ENCODE data around the gene TBX6.

Gene TBX6

DNA sequence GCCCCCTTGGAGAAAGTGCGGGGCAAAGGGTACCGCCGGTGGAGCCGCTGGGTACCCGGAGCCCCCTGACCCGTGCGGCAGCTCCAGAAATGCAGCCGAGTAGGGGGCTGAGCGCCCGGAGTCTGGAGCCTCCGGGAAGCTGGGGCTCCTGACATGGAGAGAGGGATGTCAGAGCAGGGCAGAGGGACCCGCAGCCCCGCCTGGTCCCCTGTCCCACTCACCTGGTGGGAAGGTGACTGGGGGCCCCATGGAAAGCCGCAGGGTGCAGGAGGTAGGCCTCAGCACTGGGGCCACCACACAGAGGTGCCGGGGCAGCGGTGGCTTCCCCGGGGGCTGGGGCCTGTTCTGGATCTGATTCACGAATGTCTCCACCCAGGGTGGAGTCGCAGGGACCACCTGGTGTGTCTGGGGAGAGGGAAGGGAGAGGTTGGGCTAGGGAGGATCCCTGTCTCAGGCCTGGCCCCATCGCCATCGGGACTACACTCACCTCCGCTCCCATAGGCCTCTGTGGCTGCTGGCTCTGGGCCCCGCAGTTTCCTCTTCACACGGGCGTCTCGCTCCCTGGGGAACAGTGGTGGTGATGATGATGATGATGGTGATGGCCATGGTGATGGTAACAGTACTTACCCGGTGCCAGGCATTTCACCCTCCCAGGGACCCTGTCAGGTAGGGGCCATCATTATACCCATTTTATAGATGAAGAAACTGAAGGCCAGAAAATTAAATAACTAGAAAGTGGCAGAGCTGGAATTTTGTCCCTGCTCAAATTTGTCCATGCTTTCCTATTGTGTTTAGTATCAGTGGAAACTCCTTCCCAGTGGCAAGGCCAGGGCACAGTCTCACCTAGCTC lies 5.2 kb downstream of the TBX6 start:
- DNase-seq, result no peak

DNA sequence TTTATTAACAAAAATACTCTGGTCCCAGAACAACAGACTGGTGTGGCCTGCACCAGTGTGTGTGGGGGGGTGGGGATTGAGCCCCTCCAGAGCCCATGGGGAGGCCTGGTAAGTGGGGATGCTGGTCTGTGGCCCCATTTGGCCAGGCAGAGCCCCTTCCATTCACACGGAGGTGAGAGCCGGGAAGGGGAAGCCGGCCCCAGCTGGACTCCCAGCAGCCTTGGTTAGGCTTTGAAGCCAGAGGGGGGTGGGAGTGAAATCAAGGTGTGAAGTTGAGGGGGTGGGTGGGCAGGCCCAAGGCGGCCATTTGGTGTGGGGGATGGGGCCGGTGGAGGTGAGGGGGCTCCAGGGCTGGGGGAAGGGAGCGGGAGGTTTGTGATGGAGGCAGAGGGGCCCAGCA lies 5.9 kb downstream of the TBX6 start:
- DNase-seq, result no peak

DNA sequence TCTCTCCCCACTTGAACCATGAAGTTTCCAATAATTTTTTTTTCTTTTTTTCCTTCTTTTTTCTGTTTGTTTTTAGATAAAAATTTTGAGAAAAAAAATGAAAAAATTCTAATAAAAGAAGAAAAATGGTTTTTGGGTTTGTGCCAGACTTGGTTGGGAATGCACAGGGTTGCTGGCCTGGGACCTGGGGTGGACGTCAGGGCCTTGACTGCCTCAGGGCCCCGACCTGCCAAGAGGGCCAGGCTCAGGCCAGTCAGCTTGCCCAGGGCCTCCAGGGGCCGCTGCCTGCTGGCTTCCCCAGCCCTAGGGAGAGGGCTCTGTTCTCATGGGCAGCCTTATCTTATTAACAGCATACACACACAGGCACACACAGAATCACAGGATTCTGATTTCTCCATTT lies 6.5 kb downstream of the TBX6 start:
- no peak for DNase-seq

DNA sequence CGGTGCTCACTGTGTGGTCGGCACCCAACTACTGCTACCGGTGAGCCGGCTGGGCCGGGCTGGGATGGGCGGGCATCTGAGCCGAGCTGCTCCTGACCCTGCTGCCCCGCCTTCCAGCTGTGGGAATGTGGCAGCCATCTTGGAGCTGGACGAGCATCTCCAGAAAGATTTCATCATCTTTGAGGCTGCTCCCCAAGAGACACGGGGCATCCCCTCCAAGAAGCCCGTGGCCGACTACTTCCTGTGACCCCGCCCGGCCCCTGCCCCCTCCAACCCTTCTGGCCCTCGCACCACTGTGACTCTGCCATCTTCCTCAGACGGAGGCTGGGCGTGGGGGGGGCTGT lies 6.9 kb downstream of the TBX6 start:
- DNase-seq, result no peak

DNA sequence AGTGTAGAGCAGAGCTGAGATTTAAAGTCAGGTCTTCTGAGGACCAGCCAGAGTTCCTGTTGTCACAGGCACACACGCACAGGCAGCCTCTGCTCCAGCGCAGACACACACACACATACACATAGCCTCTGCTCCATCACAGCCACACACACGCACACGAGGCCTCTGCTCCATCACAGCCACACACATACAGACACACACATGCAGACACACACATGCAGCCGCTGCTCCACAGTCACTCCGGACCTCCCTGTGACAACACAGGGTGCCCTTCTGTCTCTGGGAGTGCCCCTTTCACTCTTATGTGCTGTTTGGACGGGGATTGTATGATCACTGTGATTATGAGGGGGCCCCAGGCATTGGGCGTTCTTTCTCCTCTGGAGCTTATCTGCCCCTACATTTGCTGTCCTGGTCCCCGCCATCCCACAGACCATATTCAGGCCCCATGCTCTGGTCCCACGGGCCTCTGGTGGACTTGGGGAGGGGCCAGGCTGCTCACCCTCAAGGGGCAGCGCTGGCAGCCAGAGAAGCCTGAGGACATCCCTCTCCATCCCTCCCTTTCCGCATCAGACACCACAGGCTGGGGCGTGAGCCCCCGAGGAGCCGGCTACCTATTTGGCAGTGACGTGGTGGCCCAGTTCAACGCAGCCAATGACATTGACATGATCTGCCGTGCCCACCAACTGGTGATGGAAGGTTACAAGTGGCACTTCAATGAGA lies 7.5 kb downstream of the TBX6 start:
- no peak for DNase-seq

DNA sequence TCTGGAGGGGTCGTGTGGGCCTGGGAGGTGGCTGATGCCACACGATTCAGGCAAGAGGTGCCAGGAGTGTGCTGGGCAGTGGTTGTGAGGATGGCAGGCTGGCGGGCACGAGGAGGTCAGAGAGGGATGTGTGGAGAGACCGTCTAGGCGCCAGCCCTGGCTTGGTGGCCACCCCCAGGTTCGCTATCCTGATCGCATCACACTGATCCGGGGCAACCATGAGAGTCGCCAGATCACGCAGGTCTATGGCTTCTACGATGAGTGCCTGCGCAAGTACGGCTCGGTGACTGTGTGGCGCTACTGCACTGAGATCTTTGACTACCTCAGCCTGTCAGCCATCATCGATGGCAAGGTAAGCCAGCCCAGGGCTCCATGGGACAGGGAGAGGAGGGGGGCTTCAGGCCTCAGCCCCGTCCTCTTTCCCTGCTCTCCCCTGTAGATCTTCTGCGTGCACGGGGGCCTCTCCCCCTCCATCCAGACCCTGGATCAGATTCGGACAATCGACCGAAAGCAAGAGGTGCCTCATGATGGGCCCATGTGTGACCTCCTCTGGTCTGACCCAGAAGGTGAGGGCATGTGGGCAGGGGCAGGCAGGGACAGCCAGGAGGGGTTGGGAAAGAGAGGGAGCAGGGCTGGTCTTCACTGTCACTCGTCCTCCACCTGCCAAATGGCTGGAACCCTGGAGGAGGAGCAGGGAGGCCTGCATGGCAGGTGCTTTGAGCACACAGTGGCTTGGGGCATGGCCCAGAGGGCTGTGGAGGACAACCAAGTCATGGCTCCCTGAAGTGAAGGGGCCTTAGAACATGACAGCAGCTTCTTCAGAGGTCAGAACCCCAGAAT lies 8.3 kb downstream of the TBX6 start:
- DNase-seq, result no peak

DNA sequence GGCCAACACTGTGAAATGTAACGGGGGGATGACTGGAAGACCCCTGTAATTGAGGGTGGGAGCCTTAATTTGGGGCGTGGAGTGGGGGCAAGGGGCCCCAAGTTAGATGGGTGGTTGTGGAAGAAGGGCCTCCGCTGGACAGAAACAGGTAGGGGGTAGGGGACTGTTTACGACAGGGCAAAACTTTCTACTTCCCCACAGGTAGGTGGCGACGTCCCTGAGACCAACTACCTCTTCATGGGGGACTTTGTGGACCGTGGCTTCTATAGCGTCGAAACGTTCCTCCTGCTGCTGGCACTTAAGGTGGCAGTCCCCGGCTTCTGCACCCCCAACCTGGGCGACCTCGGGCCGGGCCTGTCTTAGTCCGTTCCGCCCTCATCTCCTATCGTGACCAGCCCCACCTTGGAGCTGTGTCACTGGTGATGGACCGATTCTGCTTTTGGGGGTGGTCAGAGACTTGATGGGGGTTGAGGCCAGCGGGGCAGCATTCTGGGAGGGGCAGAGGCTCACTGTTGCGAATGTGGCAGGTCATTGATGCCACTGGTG lies 9.1 kb downstream of the TBX6 start:
- no peak for DNase-seq

DNA sequence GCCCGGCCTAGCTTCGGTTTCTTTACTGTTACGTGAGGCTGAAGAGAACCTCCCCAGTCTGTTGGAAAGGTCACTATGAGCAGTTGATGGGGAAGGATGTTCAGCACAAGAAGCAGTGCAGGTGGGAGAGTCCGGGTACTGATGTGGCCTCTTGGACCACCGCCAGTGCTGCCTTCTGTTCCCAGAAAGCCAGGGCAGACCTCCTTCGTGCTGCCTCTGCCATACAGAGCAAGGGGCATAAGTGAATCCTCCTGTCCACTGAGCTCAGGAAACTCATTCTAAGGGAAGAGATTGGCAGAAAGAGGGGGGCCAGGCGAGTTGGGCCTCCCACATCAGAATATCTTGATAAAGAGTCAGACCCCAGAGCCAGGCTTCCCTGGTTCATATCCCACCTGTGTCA lies 12.2 kb downstream of the TBX6 start:
- peak; percentile 41 for DNase-seq

DNA sequence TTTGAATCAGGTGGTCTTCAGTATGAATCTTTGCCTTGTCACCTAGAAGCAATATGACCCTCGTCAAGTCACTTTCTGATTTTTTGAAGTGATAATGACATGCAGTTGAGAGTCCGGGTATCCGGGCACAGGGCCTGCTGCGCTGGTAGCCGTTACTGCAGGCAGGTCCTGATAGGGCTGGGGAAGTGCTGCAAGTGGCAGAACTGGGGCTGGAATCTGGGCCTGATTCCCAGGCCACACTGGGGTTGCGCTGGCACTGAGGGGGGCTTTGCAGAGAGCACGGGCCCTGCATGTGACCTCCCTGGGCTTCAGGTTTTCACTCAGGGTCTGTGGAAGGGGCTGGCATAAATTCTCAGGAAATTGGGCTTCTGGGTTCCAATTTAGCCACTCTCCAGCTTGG lies 13.0 kb downstream of the TBX6 start:
- DNase-seq, result no peak

DNA sequence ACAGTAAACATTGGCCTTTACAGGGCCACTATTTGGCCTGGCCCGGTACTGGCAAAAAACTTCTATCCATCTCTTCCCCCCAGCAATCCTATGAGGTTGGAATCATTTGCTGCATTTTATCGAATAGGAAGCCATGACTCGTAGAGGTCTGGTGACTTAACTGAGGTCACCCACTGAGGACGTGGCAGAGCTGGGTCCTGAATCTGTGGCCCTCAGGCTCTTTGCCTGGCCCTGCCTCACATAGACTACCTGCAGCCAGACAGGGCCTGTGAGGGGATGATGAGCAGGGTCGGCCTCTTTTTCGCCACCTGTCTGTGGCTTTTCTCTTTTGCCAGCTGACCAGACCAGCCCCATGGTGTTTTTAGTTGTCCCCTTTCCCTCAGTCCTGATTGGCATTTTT lies 14.1 kb downstream of the TBX6 start:
- DNase-seq, result no peak

DNA sequence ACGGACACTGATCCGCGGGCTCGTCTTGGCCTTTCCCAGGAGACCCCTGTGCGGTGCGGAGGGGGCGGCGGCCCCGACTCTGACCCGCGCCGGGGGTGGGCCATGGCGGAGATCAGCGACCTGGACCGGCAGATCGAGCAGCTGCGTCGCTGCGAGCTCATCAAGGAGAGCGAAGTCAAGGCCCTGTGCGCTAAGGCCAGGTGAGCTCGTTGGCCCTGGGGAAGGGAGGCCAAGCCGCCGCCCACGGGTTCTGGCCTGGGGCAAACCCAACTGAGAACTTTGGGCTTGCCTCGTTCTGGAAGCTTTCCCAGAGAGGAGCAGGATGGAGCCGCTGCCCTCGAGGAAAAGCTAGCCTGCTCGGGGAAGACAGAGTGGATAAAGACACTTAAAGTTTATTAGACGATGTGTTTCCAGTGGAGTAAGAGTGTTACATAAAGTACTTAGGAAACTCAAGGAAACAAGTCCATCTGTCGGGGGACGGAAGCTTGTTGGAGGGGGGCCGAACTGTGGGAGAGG lies 15.4 kb downstream of the TBX6 start:
- no peak for DNase-seq

DNA sequence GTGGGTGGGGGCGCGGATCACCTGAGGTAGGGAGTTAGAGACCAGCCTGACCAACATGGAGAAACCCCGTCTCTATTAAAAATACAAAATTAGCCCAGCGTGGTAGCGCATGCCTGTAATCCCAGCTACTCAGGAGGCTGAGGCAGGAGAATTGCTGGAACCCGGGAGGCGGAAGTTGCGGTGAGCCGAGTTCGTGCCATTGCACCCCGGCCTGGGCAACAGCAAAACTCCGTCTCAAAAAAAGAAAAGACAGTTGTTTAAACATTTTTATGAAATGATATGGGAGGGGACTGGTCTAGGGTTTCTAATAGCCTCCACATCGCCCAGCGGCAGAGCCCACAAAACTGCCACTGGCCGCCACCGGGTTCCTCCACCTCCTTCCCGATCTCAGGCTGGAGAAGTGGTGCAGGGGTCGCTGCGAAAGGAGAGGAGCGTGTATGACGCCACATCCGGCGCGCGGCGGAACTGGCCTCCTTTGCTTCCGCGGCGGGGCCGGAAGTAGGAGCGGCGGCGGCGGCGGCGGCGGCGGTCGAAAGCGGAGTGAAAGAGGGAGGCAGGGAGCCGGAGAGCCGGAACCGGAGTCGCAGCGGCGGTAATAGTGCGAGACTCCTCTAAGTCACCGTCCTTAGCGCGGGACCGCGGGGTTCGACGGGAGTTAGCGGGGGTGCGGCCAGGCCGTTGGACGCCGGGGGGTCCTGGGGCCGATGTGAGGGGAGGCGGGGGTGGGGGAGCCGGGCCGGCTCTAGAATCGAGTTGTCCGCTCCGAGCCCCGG lies 16.0 kb downstream of the TBX6 start, which contains the start of gene PPP4C:
PPP4C (plus strand) TSS at position 492 of the 773 bp plus-strand sequence. CDS start 384 bp downstream, outside the sequence.
- peak; percentile 81 for DNase-seq

DNA sequence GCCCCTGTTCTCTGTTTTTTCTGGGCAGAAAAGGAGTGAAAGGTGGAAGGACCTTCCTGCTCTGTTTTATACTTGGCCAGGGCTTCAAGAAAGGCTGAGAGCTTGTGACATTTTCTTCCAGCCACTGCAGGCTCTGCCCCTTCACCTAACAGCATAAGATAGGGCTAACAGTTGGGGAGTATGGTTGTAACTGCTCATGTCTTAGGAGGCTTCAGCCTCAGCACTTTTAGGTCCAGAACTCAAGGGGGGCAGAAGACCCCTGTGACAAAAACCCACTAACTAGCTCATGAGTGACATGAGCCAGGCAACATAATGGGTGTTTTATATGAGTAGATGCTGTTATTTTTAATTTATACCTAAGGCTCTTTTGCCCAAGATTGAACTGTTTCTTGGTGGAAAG lies 21.2 kb downstream of the TBX6 start:
- DNase-seq, result no peak

DNA sequence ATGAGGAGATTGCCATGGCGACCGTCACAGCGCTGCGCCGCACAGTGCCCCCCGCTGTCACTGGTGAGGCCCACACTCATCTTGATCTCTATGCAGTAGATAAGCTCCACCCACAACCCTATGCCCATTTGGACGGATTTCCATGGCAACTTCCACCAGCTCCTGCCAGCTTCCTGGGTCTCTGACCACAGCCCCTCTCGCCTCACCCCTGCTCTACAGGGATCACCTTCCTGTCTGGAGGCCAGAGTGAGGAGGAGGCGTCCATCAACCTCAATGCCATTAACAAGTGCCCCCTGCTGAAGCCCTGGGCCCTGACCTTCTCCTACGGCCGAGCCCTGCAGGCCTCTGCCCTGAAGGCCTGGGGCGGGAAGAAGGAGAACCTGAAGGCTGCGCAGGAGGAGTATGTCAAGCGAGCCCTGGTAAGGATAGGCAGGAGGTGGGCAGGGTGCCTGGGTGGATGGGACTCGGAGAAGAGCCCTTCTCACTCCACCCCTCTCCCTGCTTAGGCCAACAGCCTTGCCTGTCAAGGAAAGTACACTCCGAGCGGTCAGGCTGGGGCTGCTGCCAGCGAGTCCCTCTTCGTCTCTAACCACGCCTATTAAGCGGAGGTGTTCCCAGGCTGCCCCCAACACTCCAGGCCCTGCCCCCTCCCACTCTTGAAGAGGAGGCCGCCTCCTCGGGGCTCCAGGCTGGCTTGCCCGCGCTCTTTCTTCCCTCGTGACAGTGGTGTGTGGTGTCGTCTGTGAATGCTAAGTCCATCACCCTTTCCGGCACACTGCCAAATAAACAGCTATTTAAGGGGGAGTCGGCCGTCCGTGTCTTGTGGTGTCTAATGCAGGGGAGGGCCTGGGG lies 21.9 kb downstream of the TBX6 start:
- DNase-seq, result no peak

DNA sequence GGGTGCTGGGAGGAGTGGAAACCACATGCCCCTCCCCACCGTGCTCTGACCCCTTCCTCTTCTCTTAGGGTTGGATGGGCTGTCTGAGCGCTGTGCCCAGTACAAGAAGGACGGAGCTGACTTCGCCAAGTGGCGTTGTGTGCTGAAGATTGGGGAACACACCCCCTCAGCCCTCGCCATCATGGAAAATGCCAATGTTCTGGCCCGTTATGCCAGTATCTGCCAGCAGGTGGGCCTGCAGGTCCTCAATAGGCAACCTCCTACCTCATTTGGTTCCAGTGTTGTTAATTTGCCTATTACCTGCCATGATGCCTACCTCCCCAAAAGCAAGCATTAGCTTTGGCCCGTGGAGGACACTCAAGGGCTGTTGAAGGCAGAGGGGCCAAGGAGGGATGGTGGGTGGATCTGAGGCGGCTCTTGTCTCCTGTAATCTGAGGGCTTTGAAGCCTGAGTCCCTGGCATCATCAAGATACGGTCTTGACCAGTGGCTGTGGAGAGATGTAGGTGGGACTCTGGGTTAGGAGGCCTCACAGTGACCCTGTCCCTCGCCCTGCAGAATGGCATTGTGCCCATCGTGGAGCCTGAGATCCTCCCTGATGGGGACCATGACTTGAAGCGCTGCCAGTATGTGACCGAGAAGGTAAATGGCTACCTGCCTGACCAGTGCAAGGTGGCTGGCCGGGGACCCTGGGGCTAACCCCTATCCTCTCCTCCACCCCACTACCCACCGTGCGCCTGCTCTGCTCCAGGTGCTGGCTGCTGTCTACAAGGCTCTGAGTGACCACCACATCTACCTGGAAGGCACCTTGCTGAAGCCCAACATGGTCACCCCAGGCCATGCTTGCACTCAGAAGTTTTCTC lies 22.7 kb downstream of the TBX6 start:
- no peak for DNase-seq

DNA sequence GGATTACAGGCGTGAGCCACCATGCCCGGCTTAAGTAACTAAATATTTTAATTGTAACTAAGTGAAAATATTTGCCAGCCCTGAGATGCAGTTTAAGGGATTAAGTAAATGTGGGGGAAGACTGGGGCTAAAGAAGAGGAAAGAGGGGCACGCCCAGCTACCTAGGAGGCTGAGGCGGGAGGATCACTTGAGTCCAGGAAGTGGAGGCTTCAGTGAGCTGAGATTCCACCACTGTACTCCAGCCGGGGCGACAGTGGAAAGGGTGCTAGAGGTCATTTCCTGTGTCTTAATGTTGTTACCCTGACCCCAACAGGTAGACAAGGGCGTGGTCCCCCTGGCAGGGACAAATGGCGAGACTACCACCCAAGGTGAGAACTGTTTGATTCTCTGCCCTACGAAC lies 23.4 kb downstream of the TBX6 start:
- no peak for DNase-seq

DNA sequence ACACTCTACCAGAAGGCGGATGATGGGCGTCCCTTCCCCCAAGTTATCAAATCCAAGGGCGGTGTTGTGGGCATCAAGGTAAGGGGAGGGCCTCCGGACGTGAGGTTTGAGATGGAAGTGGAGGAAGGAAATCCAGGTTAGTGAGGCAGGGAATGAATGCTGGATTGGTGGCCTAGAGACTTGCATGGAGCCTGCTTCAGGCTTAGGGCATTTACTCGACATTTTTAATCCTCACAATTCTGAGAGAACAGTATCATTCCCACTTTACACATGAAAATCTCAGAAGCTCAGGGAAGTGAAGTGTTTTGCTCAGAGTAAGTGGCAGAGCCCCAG lies 24.2 kb downstream of the TBX6 start:
- no peak for DNase-seq

DNA sequence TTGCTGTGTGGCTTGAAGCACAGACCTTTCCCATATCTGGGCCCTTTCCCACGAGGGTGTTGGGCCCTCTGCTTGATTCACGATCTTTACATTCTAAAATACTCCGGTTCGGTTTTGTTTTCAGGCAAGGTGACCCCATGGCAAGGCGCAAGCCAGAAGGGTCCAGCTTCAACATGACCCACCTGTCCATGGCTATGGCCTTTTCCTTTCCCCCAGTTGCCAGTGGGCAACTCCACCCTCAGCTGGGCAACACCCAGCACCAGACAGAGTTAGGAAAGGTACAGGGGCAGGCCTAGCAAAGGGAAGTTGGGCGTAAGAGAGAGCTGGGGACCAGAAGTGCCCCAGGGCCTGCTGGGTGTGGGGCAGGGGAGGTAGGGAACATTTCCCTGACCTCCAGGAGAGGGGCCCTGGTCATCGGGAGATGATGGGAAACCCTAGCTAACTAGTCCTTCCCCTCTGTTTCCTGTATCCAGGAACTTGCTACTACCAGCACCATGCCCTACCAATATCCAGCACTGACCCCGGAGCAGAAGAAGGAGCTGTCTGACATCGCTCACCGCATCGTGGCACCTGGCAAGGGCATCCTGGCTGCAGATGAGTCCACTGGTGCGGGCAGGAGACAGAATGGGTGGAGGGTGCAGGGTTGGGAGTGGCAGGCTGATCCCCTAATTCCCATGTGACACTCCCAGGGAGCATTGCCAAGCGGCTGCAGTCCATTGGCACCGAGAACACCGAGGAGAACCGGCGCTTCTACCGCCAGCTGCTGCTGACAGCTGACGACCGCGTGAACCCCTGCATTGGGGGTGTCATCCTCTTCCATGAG lies 24.8 kb downstream of the TBX6 start:
- DNase-seq, result no peak

Data from NCI-H2171 (cell line).